COR-L47 (cell line): ENCODE data around the gene KCNIP2.

Source experiments
- DNase-seq: peaks from one replicate; lab custom pipeline; 2025; lab: John Stamatoyannopoulos, UW

Gene KCNIP2

DNA sequence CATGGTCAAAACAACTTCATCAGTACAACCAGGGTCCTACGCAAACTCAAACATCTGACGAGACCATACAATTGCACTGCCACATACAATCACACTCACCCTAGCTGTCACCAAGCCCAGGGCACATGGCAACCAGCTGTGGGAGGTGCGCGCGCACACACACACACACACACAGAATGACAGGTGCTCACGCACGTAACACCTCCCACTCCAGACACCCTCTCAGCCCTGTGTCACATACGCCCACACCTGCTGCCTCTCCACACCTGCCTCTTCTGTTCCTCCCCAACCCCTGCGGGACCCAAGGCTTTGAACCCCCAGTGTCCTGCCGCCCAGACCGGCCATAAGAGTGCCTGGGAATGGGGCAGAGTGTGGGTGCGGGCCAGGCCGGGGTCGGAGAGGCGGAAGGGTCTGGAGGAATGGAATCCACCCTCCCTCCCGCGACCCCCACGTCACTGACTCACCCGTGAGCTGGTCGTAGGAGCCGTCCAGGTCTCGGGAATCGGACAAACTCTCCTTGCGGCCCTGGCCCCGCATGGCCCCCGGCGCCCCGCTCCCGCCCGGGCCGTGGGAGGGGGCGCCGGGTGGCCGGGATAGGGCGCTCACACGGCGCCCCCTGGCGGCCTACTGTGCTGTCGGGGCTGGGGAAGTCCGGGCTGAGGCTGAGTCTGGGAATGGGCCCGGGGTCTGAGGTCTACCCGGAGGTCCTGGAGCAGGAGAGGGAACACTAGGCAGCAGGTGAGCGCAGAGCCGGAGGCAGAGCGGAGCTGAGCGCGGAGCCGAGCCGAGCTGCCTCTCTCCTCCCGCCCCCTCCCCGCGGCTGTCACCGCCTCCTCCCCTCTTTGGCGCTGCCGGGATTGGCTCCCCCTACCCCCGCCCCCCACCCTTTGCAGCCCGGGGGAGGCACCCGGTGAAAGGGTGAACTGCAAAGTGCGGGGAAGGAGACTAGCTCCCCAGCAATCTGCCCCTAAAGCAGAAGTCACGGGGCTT is at the start of gene KCNIP2:
Gene KCNIP2 (minus strand): TSS at position 769 of the 990 bp plus-strand sequence. CDS start 232 bp downstream, at position 537.
- peak; percentile 26 for DNase-seq

DNA sequence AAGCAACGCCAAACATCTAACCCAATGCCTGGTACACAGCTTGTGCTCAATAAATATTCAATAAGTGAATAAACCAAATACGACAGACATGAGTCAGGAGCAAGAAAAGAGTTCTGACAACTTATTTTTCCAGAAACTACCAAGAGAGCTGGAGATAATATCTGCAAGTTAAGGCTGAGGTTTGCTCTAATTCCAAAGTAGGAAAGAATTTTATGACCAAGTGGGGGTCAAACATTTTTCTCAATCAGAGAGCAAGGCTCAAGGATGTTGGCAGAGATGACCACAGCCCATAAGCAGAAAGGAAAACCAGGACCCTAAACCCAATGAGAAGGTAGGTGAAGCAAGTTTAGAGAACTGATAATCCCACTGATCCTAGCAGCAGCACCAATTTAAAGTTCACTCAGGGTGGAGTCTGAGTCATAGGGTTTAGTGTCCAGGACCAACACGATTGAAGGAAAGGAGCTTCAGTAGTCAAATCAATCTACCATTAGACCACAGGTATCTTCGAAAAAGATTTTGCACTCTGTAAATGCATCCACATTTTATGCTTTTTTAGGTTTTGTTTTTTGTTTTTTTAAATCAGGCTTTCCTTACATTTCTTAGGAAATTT is 49.3 kb upstream of the KCNIP2 start:
- no peak for DNase-seq

DNA sequence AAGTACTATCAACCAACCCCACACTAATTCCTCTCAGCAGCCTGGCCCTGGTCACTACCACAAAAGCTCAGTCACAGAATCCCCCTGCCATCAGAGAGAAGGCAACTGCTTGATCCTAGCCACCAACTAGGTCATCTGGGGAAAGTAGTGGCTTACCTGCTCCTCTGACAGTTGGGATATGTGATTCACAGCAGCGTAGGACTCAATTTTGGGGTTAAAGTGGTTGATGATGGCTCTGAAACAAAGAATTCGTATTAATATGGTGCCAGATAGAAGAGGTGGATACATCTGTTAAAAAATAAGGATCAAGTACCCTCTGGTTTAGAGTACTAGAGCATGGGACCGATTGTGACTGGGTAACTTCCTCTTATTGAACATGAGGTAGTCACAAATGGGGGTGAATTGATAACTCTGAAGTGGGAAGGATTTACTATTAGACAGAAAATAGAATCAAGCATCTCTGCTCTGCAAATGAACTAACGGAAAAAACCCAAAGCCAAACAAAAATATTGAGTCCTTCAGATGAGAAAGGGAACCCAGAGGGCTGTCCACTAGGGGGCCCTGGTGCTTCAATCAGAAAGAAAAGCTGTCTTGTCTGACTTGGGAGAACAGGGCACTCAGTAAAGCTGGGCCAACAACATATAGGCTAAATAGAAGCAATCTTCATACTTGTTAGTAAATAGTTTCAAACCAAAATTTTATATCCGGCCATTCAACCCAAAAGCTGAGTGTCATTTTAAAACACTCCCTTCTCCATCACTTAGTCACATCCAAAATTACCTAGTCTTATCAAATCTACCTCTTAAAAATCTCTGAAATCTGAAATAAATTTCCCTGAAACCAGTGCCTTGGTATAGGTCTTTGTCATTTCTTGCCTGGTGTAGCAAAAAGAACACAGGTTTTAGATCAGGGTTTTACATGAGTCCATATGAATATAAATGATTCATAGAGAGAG is 45.9 kb upstream of the KCNIP2 start:
- peak; percentile 49 for DNase-seq

DNA sequence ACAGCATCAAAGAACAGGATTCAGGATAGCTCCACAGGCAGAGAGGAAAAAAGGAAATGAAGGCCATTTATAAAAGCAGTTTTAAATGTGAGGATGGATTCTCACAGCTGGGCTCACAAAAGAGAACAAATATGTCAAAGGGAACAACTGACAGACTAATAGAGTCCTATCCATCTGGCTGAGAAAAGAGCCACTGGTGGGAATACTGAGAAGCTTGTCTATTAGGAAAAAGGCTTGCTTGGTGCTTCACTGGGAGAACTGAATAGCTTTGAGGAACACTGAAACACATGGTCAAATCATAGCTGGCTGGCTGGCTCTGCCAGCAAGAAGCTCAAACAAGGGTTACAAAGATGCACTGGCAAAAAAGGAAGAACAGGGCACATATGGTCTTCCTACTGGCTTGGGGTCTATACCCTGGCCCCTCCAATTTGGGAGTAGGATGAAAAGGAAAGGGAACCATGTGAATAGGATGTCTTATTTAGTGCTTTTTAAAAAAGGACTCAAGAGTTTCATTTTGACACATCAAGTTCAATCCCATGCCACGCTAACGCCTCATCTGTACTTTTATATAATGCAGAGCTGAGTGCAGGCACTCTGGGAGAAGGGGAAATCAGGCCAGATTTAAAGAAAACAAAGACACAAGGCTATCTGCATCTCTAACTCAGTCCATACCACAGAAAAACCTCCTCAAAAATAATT is 44.8 kb upstream of the KCNIP2 start:
- DNase-seq = no peak

DNA sequence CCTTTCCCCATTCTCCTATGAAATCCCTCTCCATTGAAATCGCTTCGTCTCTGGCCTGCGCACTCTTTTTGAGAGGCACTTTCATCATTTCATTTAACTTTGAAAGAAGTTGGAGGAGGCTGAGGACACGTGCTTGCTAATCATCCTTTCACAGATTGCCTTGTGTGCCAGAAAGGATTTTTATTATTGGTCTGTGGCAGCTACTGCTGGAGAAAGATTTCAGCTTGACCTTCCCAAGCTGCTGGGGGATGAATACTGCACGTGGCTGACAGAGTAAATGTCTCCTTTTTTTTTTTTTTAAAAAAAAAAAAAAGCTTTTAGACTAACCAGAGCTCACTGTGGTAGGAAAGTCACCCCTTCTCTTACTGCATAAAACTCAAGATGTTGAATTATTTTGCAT is 44.2 kb upstream of the KCNIP2 start:
- DNase-seq = no peak

DNA sequence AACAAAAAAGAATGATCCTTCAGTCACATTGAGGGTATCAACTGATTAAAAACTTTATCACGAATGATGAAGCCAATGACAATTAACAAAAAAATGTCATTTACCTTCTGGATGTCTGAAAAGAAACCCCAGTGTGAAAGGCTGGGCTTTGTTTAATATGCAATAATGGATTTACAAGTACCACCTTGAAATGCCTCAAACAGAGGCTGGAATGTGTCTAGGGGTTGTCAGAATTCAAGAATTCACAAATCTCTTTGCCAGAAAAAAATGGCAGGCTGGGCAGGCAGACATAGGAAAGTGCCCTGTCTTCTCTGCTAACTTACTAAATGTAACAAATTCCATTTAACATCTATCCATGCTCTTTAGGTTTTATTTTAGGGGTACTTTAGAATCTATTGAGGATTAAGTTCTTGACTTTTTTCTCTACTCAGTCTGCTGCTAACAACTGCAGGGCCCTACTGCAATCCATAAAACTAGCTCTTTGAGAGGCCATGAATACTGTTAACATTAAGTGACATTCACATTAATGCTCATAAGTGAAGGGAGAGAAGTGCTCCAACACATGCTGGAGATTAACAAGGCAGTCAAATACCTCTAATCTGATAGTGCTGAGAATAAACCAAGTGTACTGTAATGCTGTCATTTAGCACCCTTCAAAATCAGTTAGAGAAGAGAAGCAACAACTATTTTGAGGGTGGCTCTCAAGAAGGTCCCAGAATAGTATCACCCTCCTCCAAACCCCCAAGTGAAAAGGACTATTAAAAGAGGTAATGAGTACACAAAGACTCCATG is 43.1 kb upstream of the KCNIP2 start:
- no peak for DNase-seq

DNA sequence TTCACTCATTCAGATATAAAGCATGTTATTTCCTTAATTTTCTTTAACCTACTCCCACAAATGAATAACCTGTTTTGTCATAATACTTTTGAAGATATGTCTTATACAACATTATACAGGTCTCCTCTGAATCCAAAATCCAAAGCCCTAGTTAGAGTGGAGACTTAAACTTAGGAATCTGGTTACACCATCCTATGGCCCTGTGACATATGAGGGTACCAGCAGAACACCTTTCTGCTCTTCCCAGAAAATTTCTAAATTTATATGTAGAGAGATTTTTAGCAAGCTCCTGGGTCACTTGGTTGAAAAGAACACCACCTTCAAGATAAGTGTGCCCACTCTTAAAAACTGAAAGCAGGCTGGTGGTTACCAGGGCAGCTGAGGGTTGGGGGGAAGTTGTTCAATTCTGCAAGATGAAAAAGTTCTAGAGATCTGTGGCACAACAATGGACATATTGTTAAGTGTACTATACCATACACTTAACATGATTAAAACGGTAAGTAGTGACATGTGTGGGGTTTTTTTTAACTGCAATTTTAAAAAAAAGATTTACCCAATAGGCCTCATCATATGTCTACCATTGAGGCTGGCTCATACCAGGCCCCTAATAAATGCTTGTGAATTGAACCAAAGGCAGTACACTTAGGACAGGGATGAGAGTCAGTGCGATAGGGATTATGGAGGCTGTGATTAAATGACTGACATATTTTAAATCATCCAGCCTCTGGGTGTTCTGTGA is 37.6 kb upstream of the KCNIP2 start:
- no peak for DNase-seq

DNA sequence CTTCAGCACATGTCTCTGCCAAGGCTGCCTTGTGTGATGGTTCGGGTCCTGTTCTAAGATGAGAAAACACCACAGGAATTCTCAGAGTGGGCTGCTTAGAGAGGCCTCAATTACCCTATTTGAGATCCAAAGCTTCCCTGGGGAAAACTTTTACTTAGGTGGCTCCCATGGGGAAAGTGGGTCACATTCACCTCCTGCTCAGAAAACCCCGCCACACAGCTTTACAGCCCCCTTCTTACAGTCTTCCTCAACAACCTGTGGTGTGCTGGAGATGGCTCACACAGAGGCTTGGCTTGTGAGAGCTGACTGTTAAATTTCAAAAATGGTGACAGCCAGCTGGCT is 36.6 kb upstream of the KCNIP2 start:
- no peak for DNase-seq

DNA sequence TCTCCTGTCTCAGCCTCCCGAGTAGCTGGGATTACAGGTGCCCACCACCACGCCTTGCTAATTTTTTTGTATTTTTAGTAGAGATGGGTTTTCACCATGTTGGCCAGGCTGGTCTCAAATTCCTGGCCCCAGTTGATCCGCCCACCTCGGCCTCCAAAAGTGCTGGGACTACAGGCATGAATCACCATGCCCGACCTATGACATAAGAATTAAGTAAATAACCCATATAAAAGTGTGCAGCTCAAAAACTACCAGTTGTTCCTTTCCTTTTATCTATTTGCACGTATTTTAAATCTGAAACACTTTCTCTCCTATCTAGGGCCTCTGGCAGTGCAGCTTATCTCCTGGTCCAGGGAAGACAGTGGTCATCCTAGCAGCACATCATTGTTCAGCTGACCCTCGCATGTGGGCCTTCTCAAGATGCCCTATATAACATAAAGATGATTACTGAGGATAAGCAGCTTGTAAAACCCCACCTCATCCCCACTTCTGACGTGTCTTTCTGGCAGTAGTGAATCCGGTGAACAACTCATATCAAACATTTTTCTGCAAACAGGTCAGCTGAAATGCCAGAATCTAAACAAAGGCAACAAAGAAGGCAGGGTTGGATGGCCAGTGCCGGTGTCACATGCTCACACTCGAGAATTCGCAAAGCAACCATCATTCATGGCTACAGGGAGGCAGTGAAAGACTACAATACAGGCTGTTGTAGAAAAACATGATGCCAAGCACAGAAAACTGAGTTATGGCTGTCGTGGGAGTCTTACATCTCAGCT is 36.0 kb upstream of the KCNIP2 start:
- no peak for DNase-seq

DNA sequence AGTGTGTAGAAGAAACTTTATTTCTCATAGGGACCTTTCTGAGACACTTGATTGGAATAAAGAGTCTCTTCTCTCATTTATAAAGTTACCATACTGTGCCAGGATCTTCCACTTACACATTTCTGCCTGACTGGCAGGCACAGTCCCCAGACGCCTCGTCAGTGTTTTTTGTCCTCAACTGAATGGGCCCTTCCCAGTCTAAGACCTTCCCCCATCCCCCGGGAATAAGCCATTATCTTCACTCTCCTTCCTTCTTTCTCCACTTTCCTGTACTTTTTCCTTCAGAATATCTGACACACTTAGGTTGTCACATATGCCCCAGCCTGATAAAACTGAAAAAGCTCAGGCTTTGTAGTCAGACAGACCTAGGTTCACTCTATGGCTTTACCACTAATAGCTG is 35.3 kb upstream of the KCNIP2 start:
- no peak for DNase-seq

DNA sequence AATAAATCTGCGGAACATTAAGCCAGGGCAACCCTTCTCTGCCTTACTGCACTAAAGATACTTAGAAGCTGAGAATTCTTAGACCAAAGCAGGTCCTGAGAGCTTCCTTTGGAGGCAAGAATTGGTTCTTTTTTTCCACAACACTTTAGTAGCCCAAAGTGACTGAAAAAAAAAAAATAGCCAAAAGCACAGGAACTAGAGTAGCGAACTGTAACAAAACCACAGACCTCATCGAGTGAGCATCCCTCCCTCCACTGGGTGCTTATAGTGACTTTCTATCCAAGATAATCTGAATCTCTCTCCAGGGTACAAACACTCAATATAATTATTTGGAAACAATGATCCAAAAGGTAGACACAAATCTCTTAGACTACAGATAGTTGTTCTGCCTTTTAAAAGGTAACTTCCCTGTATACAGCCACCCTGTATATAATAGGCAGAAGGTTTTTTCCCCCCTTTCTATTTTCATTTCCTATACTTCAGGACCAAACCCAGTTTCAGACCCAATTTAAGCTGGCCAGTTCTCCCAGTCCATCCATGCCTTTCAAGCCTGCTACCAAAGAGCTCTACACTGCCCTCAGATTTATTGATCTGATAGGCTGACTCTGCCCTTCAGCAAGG is 31.6 kb upstream of the KCNIP2 start:
- no peak for DNase-seq

DNA sequence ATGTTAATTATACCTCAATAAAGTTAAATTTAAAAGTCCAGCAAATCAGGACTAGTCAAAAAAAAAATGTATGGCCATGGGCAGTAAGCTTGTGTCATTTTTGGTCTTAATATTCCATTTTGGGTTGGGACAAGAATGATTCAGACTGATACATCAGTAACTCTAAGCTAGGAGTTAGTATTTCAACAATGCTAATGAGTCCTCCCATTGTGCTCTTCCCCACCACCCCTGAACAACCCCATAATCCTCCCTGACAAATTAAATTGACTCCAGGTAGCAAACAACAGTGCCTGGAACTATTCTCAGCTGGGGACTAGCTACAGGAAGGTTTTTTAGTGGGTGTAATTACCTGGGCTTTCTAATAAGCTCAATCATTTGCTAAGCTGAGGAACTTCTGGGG is 30.7 kb upstream of the KCNIP2 start:
- no peak for DNase-seq

DNA sequence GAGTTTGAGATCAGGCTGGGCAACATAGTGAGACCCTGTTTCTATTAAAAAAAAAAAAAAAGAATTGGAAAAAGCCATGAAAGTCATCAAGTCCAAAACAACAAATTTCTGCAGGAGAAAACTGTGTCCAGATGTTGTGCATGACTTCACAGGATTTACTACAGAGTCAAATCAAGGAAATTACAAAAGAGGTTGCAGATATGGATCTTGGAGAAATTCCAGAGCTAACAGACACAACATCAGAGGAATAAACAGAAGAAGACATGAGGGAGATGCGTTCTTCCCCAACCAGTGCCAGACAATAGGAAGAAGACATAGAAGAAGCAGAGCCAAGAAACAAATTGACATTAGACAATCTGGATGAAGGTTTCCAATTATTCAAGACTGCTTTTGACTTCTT is 24.3 kb upstream of the KCNIP2 start:
- no peak for DNase-seq

DNA sequence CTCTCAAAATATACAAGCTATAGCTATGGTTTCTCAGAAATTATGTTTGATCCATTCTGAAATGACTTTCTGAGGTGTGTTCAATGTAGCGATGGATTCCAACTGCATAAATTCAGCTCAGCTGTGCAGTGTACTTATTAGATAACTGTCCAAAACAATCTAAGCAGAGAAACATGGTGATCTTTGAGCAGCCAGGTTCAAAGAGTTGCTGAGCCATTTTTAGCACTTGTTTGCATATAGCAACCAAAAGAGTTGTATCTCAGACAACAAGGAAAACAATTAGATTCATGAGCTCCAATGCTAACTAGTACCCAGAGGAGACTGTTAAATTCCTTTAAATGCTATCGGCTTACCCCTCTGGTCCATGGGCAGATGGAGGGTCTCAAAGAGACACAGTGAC is 15.9 kb upstream of the KCNIP2 start:
- no peak for DNase-seq

DNA sequence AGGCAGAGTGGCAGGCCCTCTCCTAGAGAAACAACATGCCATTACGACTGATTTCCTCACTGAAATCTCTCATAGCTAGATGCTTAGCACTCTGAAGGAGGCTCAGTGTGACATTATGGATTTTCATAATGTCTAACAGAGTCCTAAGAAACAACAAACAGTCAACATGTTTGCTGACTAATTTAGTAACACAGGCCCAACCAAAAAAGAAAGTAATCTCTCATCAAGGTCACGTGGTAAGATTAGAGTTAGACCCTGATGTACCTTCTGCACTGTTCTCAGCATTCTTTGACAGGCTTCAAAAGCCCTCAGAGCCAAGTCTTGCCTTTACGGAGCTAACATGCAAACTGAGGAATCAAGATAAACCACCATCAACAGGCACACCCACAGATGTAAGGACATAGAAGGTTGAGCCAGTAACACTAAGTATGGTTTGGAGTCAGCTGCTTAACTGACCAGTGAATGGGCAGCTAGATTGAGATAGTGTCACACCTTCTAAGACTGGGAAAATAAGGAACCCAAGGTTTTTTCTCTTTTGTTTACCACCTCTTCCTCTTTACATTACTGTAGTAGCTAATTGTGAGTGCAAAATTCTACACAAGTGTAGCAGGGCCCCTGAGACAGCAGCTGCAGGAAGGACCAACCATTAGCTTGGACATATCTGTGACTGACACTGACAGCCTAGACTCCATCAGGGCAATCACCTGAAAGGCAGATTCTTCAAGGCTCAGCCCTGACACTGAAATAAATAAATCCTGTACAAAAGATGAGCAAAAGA is 15.3 kb upstream of the KCNIP2 start:
- no peak for DNase-seq

DNA sequence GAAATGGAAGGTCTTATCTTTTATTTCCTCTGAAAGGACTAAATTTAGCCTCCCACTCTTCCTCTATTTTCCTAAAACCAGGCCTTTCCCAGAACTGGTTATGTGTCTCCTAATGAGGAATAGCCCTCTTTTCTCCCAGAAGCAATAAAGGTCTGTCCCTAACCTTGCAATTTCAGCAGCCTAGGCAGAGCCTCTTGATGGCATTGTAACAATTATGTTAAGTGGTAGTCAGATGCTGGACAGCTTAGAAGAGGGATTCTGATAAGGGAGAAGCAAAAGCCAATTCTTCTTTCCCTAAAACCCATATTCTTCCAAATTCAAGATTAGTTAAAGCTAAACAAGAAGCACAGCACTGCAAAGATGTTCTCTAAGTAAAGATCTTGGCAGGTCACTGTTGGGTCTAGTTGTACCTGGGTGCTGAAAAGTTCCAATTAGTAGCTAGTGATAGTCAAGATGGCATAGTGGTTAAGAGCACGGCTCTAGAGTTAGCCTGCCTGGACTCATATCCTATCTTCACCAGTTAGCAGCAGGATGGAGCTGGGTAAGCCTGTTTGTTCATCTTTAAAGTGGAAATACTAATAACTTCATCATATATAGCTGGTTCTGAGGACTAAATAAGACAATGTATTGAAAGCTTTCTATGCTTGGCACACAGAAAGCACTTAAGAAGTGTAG is 14.3 kb upstream of the KCNIP2 start:
- DNase-seq = no peak

DNA sequence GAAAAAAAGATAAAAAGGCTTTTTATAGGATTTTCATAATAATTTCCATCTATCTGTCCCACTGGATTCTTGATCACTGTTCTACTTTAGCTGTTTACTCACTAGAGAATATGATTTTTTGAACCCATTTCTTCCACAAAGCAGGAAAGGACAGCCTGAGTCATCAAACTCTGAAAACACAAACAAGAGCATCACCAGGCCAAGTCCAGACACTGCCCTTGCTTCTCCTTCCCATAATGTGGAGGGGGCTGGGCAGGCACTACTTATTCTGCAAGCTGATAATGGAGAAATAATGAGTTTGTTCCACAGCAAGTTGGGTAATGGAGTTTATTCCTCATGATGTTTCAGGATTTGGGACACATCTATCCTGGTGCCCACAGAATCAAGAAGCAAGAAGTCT is 13.0 kb upstream of the KCNIP2 start:
- DNase-seq = no peak
